Left forelimb (tissue), 1 donor: ENCODE data around the gene NBPF3.
A peak's percentile ranks its signal among the peaks of the same experiment; 100 is the strongest.

Source experiments
- DNase-seq: peaks from one replicate; pipeline ENCODE4 v3.0.0-alpha.2; 2018; ENCODE audit warnings: low spot score

The NBPF3 gene

DNA sequence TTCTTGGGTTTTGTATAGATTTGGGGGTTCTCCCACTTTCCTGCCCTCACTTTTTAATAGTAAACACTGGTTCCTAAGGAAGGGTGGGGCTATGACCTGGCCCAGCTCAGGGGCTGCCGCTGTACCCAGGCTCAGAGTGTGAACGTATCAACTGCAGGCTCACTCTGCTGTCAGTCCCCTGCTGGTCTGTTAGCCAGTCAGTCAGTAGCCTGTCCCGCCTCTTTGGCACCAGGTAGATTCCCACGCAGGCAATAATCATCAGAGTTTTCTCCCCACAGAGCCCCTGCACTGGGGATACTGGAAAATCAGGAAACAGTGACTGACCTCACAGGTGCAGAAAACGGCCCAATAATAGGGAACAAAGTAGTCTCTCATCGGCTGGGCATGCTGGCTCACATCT lies 54.3 kb downstream of the NBPF3 start:
- DNase-seq: peak; percentile 5

DNA sequence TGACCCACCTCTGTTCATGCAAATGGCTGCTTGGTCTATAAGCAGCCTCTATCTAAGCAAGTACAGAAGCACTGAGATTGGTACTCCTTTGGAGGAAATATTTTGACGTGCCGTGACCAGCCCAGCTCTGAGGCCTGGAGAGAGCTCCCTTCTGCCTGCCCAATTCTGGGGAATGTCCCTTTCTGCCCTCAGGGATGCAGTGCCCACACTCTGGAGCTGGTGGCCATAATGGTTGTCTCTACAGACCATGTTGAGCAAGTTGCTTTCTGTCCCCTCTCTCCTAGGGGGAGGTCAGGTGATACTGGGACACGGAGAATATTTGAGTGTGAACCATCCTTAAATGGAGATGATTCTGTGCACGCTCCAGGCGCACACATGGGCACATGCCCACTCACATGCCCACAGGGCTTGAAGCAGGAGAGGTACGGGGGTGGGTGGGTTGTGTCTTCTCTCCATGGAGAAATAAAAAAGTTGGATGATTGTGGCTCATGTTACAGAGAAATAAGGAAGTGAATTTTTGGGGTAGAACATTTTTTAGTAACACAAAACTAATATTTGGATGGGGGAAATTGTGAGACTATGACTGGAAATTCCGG lies 55.4 kb downstream of the NBPF3 start:
- DNase-seq: peak; percentile 11

DNA sequence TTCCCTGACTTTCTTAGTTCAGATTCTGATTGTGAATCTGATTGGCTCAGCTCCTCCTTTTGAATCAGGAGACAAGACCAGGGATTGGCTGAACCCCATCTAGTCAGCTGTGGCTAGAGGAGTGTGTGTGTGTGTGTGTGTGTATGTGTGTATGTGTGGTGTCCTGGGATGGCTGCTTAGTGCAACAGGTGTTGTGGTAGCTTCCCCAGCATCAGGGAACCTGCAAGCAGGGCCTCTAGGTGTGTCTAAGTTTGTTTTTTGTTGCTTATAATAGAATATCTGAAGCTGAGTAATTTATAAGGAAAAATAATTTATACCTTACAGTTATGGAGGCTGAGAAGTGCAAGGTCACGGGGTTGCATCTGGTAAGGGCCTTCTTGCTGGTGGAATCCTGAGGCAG lies 56.1 kb downstream of the NBPF3 start:
- peak; percentile 20 for DNase-seq

DNA sequence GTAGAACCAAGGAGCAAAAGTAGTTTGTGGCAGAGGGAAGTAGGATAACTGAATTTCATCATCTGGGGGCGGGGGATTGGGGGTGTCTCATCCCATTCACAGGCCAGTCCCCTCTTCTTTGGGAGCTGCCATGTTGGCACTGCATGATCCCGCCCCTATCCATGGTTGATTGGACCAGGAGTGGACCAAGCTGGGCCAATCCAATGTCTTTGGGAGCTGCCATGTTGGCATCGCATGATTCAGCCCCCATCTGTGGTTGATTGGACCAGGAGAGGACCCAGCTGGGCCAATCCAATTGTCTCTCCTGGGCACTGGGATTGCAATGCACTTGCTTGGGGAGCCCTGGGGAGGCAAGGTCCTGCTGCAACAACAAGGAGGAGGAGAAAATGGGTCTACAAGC lies 56.9 kb downstream of the NBPF3 start:
- peak; percentile 33 for DNase-seq

DNA sequence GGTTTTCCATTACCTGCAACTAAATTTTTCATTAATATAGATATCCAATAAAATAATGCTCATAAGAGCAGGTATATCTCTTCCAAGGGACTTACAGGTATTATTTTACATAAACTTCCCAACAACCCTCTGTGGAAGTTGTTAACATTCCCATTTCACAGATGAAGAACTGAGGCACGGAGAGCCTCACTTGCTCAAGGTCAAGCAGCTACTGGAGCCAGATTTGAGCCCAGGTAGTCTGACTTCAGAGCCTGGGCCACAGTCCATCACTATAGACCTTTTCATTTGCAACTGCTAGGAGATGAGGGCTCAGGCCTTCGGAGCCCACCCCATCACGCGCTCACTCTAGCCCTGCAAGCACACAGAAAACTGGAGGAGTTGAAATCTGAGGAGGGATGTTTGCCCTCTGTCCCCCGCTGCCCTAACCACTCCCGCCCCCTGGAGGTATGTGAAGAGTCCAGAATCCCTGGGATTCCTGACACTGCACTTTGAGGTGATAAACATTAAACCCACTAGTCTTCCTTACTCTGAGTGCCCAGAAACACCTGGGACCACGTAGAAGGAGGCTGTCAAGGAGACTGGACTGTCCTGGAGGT lies 57.6 kb downstream of the NBPF3 start:
- no peak for DNase-seq

DNA sequence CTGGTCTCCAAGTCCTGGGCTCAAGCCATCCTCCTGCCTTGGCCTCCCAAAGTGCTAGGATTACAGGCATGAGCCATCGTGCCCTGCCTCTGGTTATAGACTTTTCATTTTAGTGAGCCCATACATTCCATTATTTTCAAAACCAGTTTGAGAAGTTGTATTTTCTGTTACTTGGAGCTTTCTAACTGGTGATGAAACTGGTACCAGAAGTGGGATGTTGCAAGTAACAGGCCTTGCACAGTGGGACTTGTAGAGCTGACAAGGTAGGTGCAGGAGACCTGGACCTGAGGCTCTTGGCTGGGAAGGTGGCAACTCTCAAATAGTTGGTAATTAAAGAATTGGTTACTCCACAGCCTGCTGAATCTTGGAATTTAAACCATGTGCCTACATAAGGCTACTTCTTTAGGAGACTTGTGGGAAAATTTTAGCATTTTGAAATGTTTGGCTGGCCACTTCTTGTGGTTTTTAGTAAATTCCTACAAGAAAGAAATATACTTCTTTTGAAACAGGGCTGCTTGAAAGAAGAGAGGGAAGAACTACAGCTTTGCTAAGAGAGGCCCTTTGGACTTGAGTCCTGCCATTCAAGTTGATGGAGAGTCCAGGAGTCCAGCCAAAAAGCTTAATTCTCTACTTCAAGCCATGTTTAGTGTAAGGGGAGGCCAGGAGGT lies 59.5 kb downstream of the NBPF3 start:
- peak; percentile 36 for DNase-seq

DNA sequence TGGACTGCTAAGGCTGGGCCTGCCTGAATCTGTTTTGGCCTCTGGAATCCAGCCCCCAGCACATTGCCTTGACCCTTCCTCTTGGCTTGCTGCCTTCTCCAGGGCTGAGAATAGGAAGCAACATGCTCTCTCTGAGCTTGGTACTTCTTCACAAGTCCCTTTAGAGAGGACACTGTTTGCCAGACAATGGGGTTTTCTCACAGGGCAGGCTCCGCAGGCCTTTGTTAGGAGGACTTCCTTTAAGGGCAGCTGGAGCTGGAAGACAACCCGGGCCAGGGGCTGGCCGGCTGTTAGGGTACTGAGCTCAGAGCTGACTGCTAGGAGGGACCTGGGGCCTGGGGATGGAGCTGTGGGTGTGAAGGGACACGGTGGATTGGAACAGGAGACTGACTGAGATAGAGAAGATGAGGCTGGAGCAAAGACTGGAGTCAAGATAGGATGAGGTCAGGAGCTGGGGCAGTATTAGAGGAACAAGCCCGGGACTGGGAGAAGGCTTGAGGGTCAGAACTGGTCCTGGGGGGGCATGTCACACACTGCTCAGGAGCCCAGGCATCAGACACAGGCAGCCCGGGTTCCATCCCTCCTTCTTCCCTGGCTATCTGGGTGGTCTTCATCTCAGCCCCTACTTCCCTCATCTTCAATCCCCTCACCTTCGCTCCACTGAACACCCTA lies 63.9 kb downstream of the NBPF3 start:
- DNase-seq: peak; percentile 60

DNA sequence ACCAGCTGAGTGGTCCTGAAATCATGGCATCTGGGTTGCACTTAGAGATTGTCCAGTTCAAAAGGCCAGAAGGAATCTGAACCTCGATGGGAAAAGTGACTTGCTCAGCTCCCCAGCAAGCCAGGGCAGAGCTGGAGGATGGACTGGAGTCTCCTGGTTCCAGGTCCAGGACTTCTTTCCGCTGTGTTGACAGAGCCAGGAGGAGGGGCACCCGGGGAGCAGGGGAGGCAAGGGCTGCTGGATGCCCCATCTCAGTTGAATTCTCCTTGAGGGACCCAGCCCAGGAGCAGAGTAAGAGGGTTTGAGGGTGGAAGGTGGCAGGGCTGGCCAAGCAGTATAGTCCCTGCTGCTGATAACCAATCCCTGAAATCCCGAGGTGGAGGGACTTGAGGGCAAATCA lies 66.9 kb downstream of the NBPF3 start:
- DNase-seq: no peak

DNA sequence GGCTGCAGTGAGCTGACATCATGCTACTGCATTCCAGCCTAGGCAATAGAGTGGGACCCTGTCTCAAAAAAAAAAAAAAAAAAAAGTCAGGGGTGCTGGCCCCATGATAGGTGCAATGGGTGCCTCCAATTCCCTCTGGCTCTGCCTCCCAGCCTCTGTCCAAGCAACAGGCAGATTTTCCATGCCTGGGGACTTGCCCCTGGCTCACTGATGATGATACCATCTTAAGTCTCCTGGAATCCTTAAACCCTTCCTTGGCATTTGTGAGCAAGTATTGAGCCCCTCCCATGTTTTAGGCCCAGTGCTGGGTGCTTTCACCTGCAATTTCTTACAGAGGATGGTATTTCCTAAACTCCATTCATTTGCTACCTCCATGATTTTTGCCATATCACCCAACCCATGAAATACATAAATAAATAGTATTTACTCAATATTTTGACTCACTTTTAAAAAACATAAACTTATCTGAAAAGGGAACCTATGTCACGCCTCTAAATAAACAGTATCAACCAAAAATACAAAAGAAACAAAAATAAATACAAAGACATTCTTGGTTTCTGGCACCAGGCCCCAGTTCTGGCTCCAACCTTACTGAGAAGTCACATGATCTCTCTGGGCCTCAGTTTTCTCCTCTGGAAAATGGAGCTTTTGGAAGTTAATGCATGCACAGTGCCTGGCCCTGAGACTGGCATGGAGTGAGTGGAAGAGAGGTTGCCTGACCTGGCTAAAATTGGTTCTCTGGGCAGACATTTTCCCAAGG lies 67.8 kb downstream of the NBPF3 start:
- DNase-seq: no peak

DNA sequence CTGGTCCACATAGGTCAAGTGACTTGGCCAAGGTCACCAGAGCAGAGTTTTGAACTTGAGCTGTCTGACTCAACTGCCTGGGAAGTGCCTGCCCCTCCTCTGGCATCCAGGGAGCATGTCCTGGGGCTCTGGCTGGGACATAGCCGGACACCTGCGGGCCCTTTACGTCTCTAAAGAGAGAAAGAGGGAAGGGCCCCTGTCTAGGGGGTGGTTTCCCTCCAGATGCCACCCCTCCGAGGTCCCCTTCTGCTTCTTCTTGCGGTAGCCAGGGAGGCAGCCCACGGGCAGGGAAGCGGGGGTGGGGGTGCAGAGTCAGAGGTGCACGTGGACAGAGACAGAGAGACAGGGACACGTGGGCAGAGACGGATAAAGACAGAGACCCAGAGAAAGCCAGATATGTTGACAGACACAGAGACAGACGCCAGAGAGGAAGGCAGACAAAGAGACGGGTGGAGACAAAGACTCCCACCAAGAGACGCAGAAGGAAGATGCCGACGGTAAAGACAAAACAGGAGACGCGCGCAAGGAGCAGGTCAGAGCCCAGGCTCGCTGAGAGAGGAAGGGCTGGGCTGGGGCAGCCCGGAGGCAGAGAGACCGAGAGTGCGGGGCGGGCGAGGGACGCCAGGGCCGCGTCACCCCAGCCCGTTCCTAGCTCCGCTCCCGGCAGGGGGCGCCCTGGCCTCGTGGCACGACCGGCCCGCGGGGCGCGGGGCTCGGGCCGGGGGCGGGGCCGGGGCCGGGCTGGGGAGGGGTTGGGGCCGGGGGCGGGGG lies 68.8 kb downstream of the NBPF3 start:
- no peak for DNase-seq

DNA sequence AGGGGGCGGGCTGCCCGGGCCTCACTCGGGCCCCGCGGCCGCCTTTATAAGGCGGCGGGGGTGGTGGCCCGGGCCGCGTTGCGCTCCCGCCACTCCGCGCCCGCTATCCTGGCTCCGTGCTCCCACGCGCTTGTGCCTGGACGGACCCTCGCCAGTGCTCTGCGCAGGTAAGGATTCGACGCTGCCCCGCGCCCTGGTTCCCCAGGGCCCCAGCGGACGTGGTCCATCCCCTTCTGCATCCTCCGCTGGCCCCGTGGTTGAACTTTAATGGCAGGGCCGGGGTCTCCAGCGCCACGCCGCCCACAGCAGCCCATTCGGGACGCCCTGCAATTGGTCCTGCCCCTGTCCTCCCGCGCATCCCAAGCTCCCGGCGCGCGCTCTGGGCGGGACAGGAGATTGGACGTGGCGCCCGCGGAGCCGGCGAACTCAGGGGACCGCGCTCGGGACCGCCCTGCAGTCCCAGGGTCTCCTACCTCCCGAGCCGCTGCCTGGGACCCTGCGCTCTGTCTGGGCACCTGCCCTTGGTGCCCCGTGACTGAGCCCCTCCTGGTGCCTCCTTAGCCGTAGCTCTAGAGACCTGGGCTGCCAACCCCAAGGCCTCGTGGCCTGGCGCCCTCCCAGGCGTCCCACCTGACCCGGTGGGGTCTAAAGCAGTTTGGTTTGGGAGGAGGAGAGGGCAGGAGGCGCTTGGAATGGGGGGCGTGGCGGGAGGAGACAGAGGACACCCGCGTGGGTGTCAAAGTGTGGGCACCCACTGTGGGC lies 69.6 kb downstream of the NBPF3 start, which contains the start of gene ALPL:
ALPL (plus strand) TSS at position 73 of the 762 bp plus-strand sequence. CDS start 44,659 bp downstream, outside the sequence.
- no peak for DNase-seq

DNA sequence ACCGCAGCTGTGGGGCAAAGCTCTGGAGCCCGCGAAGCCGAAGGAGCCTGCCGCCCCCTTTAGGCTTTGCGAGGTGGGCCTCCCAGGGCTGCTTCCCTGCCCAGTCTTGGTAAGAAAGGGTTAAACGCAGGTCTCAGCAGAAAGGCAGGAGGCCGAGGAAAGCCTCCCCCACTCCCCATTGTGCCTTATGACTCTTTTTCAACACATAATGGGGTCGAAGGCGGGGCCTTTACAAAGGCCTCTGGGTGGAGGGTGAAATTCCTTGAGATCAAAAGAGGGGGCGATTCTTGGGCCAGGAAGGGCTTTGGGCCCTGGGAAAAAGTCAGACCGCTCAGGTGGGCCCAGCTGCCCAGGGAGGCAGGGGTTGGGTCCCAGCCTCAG lies 70.2 kb downstream of the NBPF3 start:
- no peak for DNase-seq

DNA sequence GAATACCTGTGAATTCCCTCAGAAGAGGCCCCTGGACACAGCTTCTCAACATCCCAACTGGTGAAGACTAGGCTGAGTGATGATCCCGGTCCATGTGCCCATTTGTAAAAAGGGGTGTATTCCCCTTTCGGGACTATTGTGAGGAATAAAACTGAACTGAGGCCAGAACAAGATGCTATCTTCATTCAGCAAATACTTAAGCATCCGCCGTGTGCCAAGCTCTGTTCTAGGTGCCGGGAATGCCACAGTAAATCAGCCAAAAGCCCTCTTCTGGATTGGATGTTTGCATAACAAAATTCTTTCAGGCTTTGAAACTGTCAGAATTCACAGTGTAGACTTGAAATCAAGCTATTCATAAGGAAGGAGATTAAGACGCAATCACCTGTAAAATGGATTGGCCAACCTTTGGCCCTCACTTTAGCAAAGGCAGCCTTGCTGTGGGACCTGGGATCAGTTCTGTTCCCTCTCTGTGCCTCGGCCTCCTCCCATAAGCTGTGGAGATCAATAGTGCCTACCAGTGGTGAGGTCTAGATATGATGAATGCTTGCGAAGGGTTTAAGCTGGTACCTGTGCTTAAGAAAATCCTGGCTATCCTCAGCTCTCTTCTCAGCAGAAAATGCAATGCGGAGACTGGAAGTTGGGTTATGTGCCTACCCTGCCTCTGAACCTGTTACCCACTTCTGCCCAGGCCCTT lies 71.1 kb downstream of the NBPF3 start:
- no peak for DNase-seq

DNA sequence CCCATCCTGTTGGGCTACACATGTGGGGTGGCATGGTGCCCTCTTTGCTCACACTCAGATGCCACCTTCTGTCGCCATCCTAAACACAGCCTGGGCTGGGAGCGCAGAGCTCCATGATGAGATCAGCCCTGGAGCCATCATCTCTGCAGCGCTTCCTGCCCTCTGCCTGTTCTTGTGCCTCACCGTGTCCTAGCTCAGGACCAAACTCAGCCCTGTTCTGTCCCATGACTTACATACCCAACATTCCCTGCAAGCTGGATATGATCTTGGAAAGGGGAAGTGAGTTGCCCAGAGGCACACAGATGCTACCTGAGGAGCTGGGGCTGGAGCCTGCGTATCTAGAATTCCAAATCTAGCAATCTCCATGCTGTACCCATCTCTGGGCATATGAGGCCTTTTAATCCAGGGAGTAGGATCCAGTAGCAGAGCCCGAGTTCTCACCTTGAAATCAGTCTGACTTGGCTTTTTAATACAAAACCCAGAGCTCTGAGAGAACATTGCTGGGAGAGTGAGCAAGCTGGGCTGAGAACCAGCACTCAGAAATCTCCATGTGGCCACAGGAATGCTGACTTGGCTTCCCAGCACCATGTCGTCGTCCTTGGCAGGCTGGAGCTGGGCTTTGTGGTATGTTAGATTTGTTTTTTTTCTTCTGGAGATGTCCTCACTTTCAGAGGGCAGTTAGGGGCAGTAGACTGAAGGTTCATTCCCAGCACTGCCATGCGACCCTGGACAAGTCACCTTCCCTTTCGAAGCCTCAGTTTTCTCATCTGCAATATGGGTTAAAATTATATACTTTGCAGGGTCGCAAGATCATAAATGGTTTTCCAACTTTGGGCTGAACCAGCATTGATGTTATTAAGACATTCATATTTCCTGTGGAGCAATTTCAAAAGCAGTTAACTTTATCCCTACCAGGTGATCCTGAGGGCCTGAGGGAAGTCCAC lies 71.9 kb downstream of the NBPF3 start:
- DNase-seq: no peak

DNA sequence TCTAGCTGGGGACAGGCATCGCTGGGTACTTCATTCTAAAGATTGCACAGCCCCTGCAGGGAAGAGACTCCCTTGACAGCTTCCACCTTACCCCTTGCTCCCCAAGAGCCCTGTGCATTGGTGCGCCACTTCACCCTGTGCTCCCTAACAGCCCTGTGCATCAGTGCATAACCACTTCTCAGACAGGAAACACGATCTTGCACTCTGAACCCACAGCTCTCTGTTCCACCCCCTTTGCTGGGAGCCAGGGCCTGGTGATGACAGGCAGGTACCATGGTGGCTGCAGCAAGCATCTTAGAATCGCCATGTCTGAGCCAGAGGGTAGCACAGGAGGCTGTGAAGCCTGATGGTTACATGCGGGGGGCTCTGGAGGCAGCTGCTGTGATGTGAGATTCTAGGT lies 74.3 kb downstream of the NBPF3 start:
- DNase-seq: no peak

DNA sequence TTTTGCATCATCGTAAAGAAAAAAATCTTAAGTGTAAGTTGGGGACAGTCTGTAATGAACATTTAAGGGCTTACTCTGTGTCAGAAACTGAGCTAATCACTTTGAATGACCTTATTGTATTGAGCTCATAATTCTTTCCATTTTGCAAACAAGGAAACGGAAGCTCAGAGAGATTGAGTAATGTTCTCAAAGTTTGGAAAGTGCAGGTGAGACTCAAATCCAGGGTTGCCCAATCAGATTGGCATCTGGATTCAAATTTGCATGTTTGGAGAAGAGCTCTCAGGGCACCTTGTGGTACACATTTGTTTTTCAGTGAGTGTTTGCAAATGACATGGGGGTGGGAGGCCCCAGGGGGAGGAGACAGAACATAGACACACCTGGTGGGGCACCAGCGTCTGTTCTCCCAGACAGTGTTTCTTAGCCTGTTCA lies 77.2 kb downstream of the NBPF3 start:
- DNase-seq: no peak

DNA sequence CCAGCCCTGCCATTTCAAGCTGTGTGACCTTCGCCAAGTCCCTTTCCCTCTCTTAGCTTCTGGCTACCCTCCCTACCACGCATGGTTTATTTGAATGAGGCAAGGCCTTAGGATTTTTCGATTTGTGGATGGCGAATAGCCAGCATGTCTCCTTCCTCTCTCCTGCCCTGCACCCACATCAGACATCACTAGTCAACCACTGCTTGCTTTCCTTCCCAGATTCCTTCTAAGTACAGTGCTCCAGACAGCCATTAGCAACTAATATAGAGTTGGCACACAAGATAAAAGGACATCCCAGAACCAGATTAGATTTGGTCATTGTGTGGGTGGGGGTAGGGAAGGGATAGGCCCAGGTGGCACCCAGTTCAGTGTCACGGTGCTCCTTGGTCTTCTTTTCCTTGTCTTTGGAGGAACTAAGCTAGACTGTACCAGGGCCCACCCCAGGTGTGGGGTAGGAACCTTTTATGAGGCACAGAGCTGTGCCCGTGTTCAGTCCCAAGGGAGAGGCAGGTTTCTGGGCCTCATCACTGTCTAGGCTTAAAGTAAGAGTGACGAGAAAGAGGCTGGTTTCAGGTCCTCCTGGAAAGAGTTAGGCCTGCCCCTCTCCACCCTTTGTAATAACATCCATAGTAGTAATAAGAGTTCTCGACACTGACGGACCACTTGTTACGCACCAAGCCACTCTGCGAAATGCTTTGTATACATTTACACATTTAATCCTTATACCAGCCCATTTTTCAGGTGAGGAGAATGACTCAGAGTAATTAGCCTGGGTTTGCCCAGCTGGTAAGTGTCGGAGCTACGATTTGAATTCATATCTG lies 77.9 kb downstream of the NBPF3 start:
- DNase-seq: no peak
